Liver (tissue), 9 donors: ENCODE results near the gene TRNT1. TPM values are rescaled to one million over a fixed set of nuclear protein-coding genes. Genes with fewer than 3 reads are reported as not detected.

Experiments
- DNase-seq: peaks from one replicate; pipeline ENCODE4 v3.0.0-alpha.2; 2017; ENCODE audit warnings: low spot score
- H3K27ac ChIP-seq, 2 donors: one replicate each; pipeline ENCODE4 v1.7.0; 2013; ENCODE audit warnings: inconsistent platforms in 2 of 2, low read length in 2 of 2, control low read depth in 1 of 2, low read depth in 1 of 2, mild to moderate bottlenecking in 1 of 2
- H3K27me3 ChIP-seq, 4 donors: one replicate each; pipeline versions ENCODE4 v1.6.1 to v1.7.0; 2013; ENCODE audit warnings: low read length in 3 of 4, inconsistent platforms in 1 of 4, mild to moderate bottlenecking in 1 of 4, moderate library complexity in 1 of 4; ENCODE audit not compliant: control insufficient read depth in 4 of 4, insufficient read depth in 4 of 4
- H3K36me3 ChIP-seq, 4 donors: one replicate each; pipeline versions ENCODE4 v1.6.1 to v1.7.0; 2013; ENCODE audit warnings: low read length in 3 of 4, mild to moderate bottlenecking in 3 of 4, low read depth in 1 of 4, moderate library complexity in 1 of 4; ENCODE audit not compliant: control insufficient read depth in 4 of 4, insufficient read depth in 3 of 4
- H3K4me1 ChIP-seq, 4 donors: one replicate each; pipeline versions ENCODE4 v1.6.1 to v1.7.0; 2013; ENCODE audit warnings: low read length in 3 of 4, mild to moderate bottlenecking in 3 of 4, moderate library complexity in 1 of 4; ENCODE audit not compliant: control insufficient read depth in 4 of 4, insufficient read depth in 4 of 4
- H3K4me3 ChIP-seq, 3 donors: one replicate each; pipeline versions ENCODE4 v1.6.1 to v1.7.0; 2013; ENCODE audit warnings: low read length in 3 of 3, control low read depth in 1 of 3, low read depth in 1 of 3, mild to moderate bottlenecking in 1 of 3
- H3K9ac ChIP-seq, 2 donors: one replicate each; pipeline ENCODE4 v1.7.0; 2013; ENCODE audit warnings: low read length in 2 of 2, mild to moderate bottlenecking in 2 of 2, moderate library complexity in 2 of 2, control low read depth in 1 of 2, low read depth in 1 of 2
- H3K9me3 ChIP-seq, 4 donors: one replicate each; pipeline versions ENCODE4 v1.6.1 to v1.7.0; 2013; ENCODE audit warnings: low read length in 3 of 4; ENCODE audit not compliant: control insufficient read depth in 4 of 4
- ATF3 ChIP-seq: IDR thresholded peaks from 2 replicates; pipeline ENCODE4 v1.6.1; 2016; ENCODE audit warnings: antibody characterized with exemption
- EGR1 ChIP-seq, 2 donors: IDR thresholded peaks; 2 replicates each; pipeline ENCODE4 v1.6.1; 2016 to 2018; ENCODE audit warnings: antibody characterized with exemption in 2 of 2, low read depth in 2 of 2
- FOXA2 ChIP-seq: IDR thresholded peaks from 2 replicates; pipeline ENCODE4 v1.6.1; 2016; ENCODE audit warnings: antibody characterized with exemption
- GABPA ChIP-seq, 2 donors: IDR thresholded peaks in 1 of 2; conservative IDR thresholded peaks in 1 of 2; 2 replicates each; pipeline ENCODE4 v1.6.1; 2016; ENCODE audit warnings: antibody characterized with exemption in 2 of 2, mild to moderate bottlenecking in 1 of 2, moderate library complexity in 1 of 2
- HNF4A ChIP-seq, 2 donors: conservative IDR thresholded peaks; 2 replicates each; pipeline ENCODE4 v1.6.1; 2016; ENCODE audit warnings: antibody characterized with exemption in 2 of 2, mild to moderate bottlenecking in 2 of 2
- JUND ChIP-seq, 2 donors: IDR thresholded peaks; 2 replicates each; pipeline ENCODE4 v1.6.1; 2016; ENCODE audit warnings: antibody characterized with exemption in 2 of 2
- NR2F2 ChIP-seq: IDR thresholded peaks from 2 replicates; pipeline ENCODE4 v1.6.1; 2016; ENCODE audit warnings: antibody characterized with exemption
- REST ChIP-seq: IDR thresholded peaks from 2 replicates; pipeline ENCODE4 v1.6.1; 2016; ENCODE audit warnings: antibody characterized with exemption, mild to moderate bottlenecking
- RXRA ChIP-seq, 2 donors: IDR thresholded peaks; 2 replicates each; pipeline ENCODE4 v1.6.1; 2017 to 2018; ENCODE audit warnings: antibody characterized with exemption in 2 of 2, mild to moderate bottlenecking in 1 of 2
- SP1 ChIP-seq: IDR thresholded peaks from 2 replicates; pipeline ENCODE4 v1.6.1; 2018; ENCODE audit warnings: antibody characterized with exemption, mild to moderate bottlenecking
- TAF1 ChIP-seq: conservative IDR thresholded peaks from 2 replicates; pipeline ENCODE4 v1.6.1; 2016; ENCODE audit warnings: antibody characterized with exemption, mild to moderate bottlenecking
- YY1 ChIP-seq: IDR thresholded peaks from 2 replicates; pipeline ENCODE4 v1.6.1; 2016; ENCODE audit warnings: antibody characterized with exemption, mild to moderate bottlenecking
- ZBTB33 ChIP-seq: IDR thresholded peaks from 2 replicates; pipeline ENCODE4 v1.6.1; 2016; ENCODE audit warnings: antibody characterized with exemption
- WGBS: extraction: QIAGEN DNeasy Blood & Tissue Kit; methylation state at CpG from one replicate; pipeline ENCODE4 v1.1.7; 2013; 5-methylcytosine and 5-hydroxymethylcytosine counted together
- polyA plus RNA-seq, 2 donors: library from polyadenylated mRNA; stranded (reverse) in 1 of 2; unstranded in 1 of 2; fragments of 200-250 nt in 1 of 2; fragments of >200 nt in 1 of 2; fragmentation: Nextera tagmentation in 1 of 2; extraction: Ambion mirVana in 1 of 2; gene quantifications; one replicate each; pipeline versions ENCODE4 v1.2.1 to v1.2.3, GENCODE V29; 2013 to 2015
- total RNA-seq, 2 donors: library from RNA; depleted of rRNA; stranded (reverse); fragments of >200 nt; gene quantifications; one replicate each; pipeline ENCODE4 v1.2.3, GENCODE V29; 2014
- donor health status: healthy.
- donor health status: healthy.
- donor health status: healthy.
- donor health status: healthy.
- donor health status: healthy.

Gene TRNT1
- total and polyA plus RNA-seq, 4 donors: 6.4 to 18.2 (median 11.3) TPM

GRCh38 chr3:3192286-3192675, 65.5 kb downstream of the TRNT1 start:
- WGBS: 7% methylated on average over 2 of the region's 2 CpGs
- Histone ChIP-seq H3K27me3 (peaks cover 0 to 3% (median 0%) of the 10 kb centered on the region in 4 donors), H3K9ac (no peak overlapping the region), H3K9me3 (no peaks in the 10 kb centered on the region), H3K36me3 (no peaks in the 10 kb centered on the region), H3K27ac (no peak overlapping the region), H3K4me1 (no peaks in the 10 kb centered on the region), H3K4me3 (no peak overlapping the region)
- no peak for TF ChIP-seq HNF4A (conservative IDR thresholded peaks at IDR 0.05)
- TF ChIP-seq ZBTB33: no peak
- no peak for TF ChIP-seq JUND (IDR thresholded peaks at IDR 0.05)
- no peak for TF ChIP-seq YY1
- no peak for TF ChIP-seq SP1
- TF ChIP-seq ATF3: no peak
- no peak for TF ChIP-seq TAF1
- TF ChIP-seq NR2F2: no peak
- TF ChIP-seq FOXA2: no peak
- no peak for TF ChIP-seq EGR1 (IDR thresholded peaks at IDR 0.05; ENCODE audit: low read depth in 2 of 2)
- no peak for TF ChIP-seq REST
- TF ChIP-seq RXRA (IDR thresholded peaks at IDR 0.05): no peak
- TF ChIP-seq GABPA (IDR thresholded peaks at IDR 0.05 in 1 of 2, conservative IDR thresholded peaks at IDR 0.05 in 1 of 2): no peak
- no peak for DNase-seq

- H3K9me3 ChIP-seq: no peaks in the 10 kb centered on the region
- H3K27ac ChIP-seq: no peak overlapping the region
- H3K36me3 ChIP-seq: no peaks in the 10 kb centered on the region
- TF ChIP-seq HNF4A (conservative IDR thresholded peaks at IDR 0.05) (no peak), TAF1 (no peak), REST (no peak), SP1 (no peak), NR2F2 (no peak), GABPA (IDR thresholded peaks at IDR 0.05 in 1 of 2, conservative IDR thresholded peaks at IDR 0.05 in 1 of 2) (no peak)
- DNase-seq: no peak
- H3K9ac ChIP-seq: no peak overlapping the region
- H3K4me3 ChIP-seq: no peak overlapping the region
- H3K4me1 ChIP-seq: no peaks in the 10 kb centered on the region
- peaks cover 0 to 2% (median 0%) of the 10 kb centered on the region in 4 donors for H3K27me3 ChIP-seq
Observed at GRCh38 chr3:3194861-3195260, 68.1 kb downstream of the TRNT1 start.
